ENCODE results near the gene MYOZ2.
A peak's percentile ranks its signal among the peaks of the same experiment; 100 is the strongest.
"Not testable (repeated sequence)": the region's sequence is repeated elsewhere in the genome, so short reads cannot be mapped to it uniquely, and the experiment has no call there.

The MYOZ2 gene

GRCh38 chr4:119139822-119140252, 4.2 kb downstream of the MYOZ2 start:
- Mint-ChIP-seq H3K4me1 (peaks cover 28% of the 10 kb centered on the region), H3K4me3 (no peak overlapping the region), H3K27ac (no peak overlapping the region), H3K36me3 (ENCODE audit: low read depth) (no peaks in the 10 kb centered on the region), H3K27me3 (ENCODE audit: low read depth) (no peaks in the 10 kb centered on the region), H3K9me3 (no peaks in the 10 kb centered on the region)
- TF ChIP-seq CTCF (IDR thresholded peaks at IDR 0.05; ENCODE audit: unreplicated experiment in 3 of 3) = no peak

- H3K4me1 Mint-ChIP-seq = peaks cover 25% of the 10 kb centered on the region
- H3K27ac Mint-ChIP-seq; H3K4me3 Mint-ChIP-seq; H3K36me3 Mint-ChIP-seq (ENCODE audit: low read depth); H3K27me3 Mint-ChIP-seq (ENCODE audit: low read depth); H3K9me3 Mint-ChIP-seq: not testable (repeated sequence)
Measured at GRCh38 chr4:119141283-119141682, 5.7 kb downstream of the MYOZ2 start.

GRCh38 chr4:119142833-119143232, 7.2 kb downstream of the MYOZ2 start:
- TF ChIP-seq CTCF (IDR thresholded peaks at IDR 0.05; ENCODE audit: unreplicated experiment in 3 of 3) = no peak
- Mint-ChIP-seq H3K27me3 (ENCODE audit: low read depth) (no peaks in the 10 kb centered on the region), H3K27ac (no peak overlapping the region), H3K9me3 (no peaks in the 10 kb centered on the region), H3K4me3 (no peak overlapping the region), H3K36me3 (ENCODE audit: low read depth) (no peaks in the 10 kb centered on the region), H3K4me1 (peaks cover 25% of the 10 kb centered on the region)

- not testable (repeated sequence) for H3K27ac Mint-ChIP-seq; H3K27me3 Mint-ChIP-seq (ENCODE audit: low read depth); H3K4me3 Mint-ChIP-seq; H3K36me3 Mint-ChIP-seq (ENCODE audit: low read depth); H3K9me3 Mint-ChIP-seq
- peaks cover 20% of the 10 kb centered on the region for H3K4me1 Mint-ChIP-seq
Measured at GRCh38 chr4:119143341-119143740, 7.7 kb downstream of the MYOZ2 start.

- H3K36me3 Mint-ChIP-seq (ENCODE audit: low read depth) = no peaks in the 10 kb centered on the region
- H3K9me3 Mint-ChIP-seq = no peaks in the 10 kb centered on the region
- no peaks in the 10 kb centered on the region for H3K27me3 Mint-ChIP-seq (ENCODE audit: low read depth)
- H3K4me1 Mint-ChIP-seq = no peaks in the 10 kb centered on the region
- H3K27ac Mint-ChIP-seq = peak overlapping the region in 1 of 3 experiments; percentile 37
- no peak for TF ChIP-seq CTCF (IDR thresholded peaks at IDR 0.05; ENCODE audit: unreplicated experiment in 3 of 3)
- no peak overlapping the region for H3K4me3 Mint-ChIP-seq
Measured at GRCh38 chr4:119149110-119149509, 13.5 kb downstream of the MYOZ2 start.

GRCh38 chr4:119151161-119151560, 15.5 kb downstream of the MYOZ2 start:
- no peak overlapping the region for H3K4me3 Mint-ChIP-seq
- no peaks in the 10 kb centered on the region for H3K36me3 Mint-ChIP-seq (ENCODE audit: low read depth)
- no peaks in the 10 kb centered on the region for H3K27me3 Mint-ChIP-seq (ENCODE audit: low read depth)
- no peak for TF ChIP-seq CTCF (IDR thresholded peaks at IDR 0.05; ENCODE audit: unreplicated experiment in 3 of 3)
- H3K9me3 Mint-ChIP-seq = no peaks in the 10 kb centered on the region
- H3K4me1 Mint-ChIP-seq = no peaks in the 10 kb centered on the region
- no peak overlapping the region for H3K27ac Mint-ChIP-seq

GRCh38 chr4:119152741-119153140, 17.1 kb downstream of the MYOZ2 start:
- no peaks in the 10 kb centered on the region for H3K27me3 Mint-ChIP-seq (ENCODE audit: low read depth)
- no peak overlapping the region for H3K4me3 Mint-ChIP-seq
- peak overlapping the region in 1 of 3 experiments; percentile 19 for H3K27ac Mint-ChIP-seq
- no peaks in the 10 kb centered on the region for H3K36me3 Mint-ChIP-seq (ENCODE audit: low read depth)
- no peaks in the 10 kb centered on the region for H3K9me3 Mint-ChIP-seq
- no peaks in the 10 kb centered on the region for H3K4me1 Mint-ChIP-seq
- TF ChIP-seq CTCF (IDR thresholded peaks at IDR 0.05; ENCODE audit: unreplicated experiment in 3 of 3) = no peak

Measured in nephron (organoid).